ENCODE results near the gene FLYWCH1. TPM values are rescaled to one million over a fixed set of nuclear protein-coding genes. Genes with fewer than 3 reads are reported as not detected.
A peak's percentile ranks its signal among the peaks of the same experiment; 100 is the strongest.

FLYWCH1 gene
- total and polyA plus RNA-seq, 8 donors = 11.5 to 40.4 (median 16.5) TPM

- intact Hi-C loops (cut with DNase I) = no loop called here
- Histone ChIP-seq H3K4me1 (no peaks in the 10 kb centered on the region), H3K9me3 (no peaks in the 10 kb centered on the region), H3K27ac (no peak overlapping the region), H3K27me3 (no peaks in the 10 kb centered on the region), H3K36me3 (no peaks in the 10 kb centered on the region), H3K4me3 (no peak overlapping the region)
- FAIRE-seq (no peak), ATAC-seq (no peak), DNase-seq (peak in 1 of 6 donors; percentile 11)
- 88 to 89% methylated on average over 19 of the region's 19 CpGs for WGBS, 2 donors
- TF ChIP-seq CTCF (IDR thresholded peaks at IDR 0.05) = no peak
Observed at GRCh38 chr16:2949705-2950352, 38.1 kb downstream of the FLYWCH1 start.

- no peaks in the 10 kb centered on the region for H3K27me3 ChIP-seq
- DNase-seq = peak in 1 of 6 donors; percentile 45
- FAIRE-seq = no peak
- WGBS, 2 donors = 89 to 92% methylated on average over 13 of the region's 13 CpGs
- H3K4me3 ChIP-seq = no peak overlapping the region
- H3K9me3 ChIP-seq = no peaks in the 10 kb centered on the region
- no peak for ATAC-seq
- TF ChIP-seq CTCF (IDR thresholded peaks at IDR 0.05) = no peak
- intact Hi-C loops (cut with DNase I) = no loop called here
- no peaks in the 10 kb centered on the region for H3K36me3 ChIP-seq
- H3K4me1 ChIP-seq = no peaks in the 10 kb centered on the region
- no peak overlapping the region for H3K27ac ChIP-seq
Observed at GRCh38 chr16:2950353-2950724, 38.6 kb downstream of the FLYWCH1 start.

GRCh38 chr16:2950773-2951172 lies 39.0 kb downstream of the FLYWCH1 start:
- DNase-seq (no peak), FAIRE-seq (no peak), ATAC-seq (no peak)
- Histone ChIP-seq H3K4me3 (no peak overlapping the region), H3K27ac (no peak overlapping the region), H3K36me3 (no peaks in the 10 kb centered on the region), H3K4me1 (no peaks in the 10 kb centered on the region), H3K9me3 (no peaks in the 10 kb centered on the region), H3K27me3 (no peaks in the 10 kb centered on the region)
- intact Hi-C loops (cut with DNase I) = no loop called here
- no peak for TF ChIP-seq CTCF (IDR thresholded peaks at IDR 0.05)
- WGBS, 2 donors = 83 to 84% methylated on average over 16 of the region's 16 CpGs

- TF ChIP-seq CTCF (IDR thresholded peaks at IDR 0.05) = no peak
- Histone ChIP-seq H3K4me1 (no peaks in the 10 kb centered on the region), H3K27ac (no peak overlapping the region), H3K36me3 (no peaks in the 10 kb centered on the region), H3K4me3 (no peak overlapping the region), H3K27me3 (no peaks in the 10 kb centered on the region), H3K9me3 (no peaks in the 10 kb centered on the region)
- no peak for FAIRE-seq
- 48 to 54% methylated on average over 11 of the region's 11 CpGs for WGBS, 2 donors
- peak in 2 of 6 donors; percentile 60 to 75 for DNase-seq
- intact Hi-C loops (cut with DNase I) = no loop called here
- peak in 1 of 4 donors; percentile 48 for ATAC-seq
Observed at GRCh38 chr16:2952679-2953078, 40.9 kb downstream of the FLYWCH1 start.
